Stomach (tissue), 4 donors: ENCODE measurements around the gene SH2D3A.

Source experiments
- POLR2A ChIP-seq, 4 donors: fragments of 450-650 bp; IDR thresholded peaks; one replicate each; pipeline ENCODE4 v1.6.1; 2016; ENCODE audit warnings: antibody characterized with exemption in 4 of 4, control low read depth in 2 of 4, mild to moderate bottlenecking in 1 of 4, moderate library complexity in 1 of 4
- POLR2AphosphoS5 ChIP-seq, 3 donors: sonication (generic); formaldehyde crosslinking; IDR thresholded peaks; one replicate each; pipeline ENCODE4 v1.6.1; 2016; ENCODE audit warnings: antibody characterized with exemption in 3 of 3
- TF ChIP-seq, protein P1 (sequence below), 7 experiments: fragments of 450-650 bp in 4 of 7; fragments of 200-600 bp in 3 of 7; sonication (generic) in 3 of 7; IDR thresholded peaks; one replicate each; pipeline ENCODE4 v1.5.1; 2016 to 2019; ENCODE audit warnings: antibody characterized with exemption in 7 of 7, control low read depth in 2 of 7, mild to moderate bottlenecking in 1 of 7

DNA sequence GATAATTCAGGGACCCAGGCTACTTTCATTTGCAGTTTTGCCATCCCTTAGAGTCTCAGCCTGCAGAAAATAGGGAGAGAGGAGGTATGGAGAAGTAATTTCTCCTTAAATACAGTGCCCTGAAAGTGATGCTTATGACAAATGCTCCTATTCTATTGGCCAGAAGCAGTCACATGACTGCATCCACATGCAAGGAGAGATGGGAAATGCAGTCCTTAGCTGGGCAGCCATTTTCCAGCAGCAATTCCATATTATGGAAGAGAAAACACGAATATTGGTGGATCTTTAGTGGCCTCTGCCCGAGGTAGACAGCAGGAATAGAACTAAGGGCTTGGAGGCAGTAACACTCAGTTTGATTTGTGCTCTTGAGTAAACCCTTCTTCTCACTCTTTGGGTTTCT is 44.7 kb upstream of the SH2D3A start:
- TF ChIP-seq POLR2A (IDR thresholded peaks at IDR 0.05) (no peak), POLR2AphosphoS5 (IDR thresholded peaks at IDR 0.05) (no peak)
- TF ChIP-seq, protein P1, sequence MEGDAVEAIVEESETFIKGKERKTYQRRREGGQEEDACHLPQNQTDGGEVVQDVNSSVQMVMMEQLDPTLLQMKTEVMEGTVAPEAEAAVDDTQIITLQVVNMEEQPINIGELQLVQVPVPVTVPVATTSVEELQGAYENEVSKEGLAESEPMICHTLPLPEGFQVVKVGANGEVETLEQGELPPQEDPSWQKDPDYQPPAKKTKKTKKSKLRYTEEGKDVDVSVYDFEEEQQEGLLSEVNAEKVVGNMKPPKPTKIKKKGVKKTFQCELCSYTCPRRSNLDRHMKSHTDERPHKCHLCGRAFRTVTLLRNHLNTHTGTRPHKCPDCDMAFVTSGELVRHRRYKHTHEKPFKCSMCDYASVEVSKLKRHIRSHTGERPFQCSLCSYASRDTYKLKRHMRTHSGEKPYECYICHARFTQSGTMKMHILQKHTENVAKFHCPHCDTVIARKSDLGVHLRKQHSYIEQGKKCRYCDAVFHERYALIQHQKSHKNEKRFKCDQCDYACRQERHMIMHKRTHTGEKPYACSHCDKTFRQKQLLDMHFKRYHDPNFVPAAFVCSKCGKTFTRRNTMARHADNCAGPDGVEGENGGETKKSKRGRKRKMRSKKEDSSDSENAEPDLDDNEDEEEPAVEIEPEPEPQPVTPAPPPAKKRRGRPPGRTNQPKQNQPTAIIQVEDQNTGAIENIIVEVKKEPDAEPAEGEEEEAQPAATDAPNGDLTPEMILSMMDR (IDR thresholded peaks at IDR 0.05): no peak
